Naive thymus-derived CD4-positive, alpha-beta T cell (primary cell): ENCODE data around the gene CD74. TPM values are rescaled to one million over a fixed set of nuclear protein-coding genes. Genes with fewer than 3 reads are reported as not detected.

Source experiments
- ATAC-seq: fragments of 150-1000 bp; cut with Tn5 transposase; 2 replicates; pipeline ENCODE4 v1.10.0; 2021; ENCODE audit warnings: mild to moderate bottlenecking, moderate library complexity
- CTCF ChIA-PET: fragments of 350-600 bp; sonication (Branson Sonifier 250); formaldehyde crosslinking; loops from one replicate; lab custom pipeline; 2021; ENCODE audit warnings: antibody characterized with exemption; lab: Charles Lee
- POLR2A ChIA-PET: fragments of 350-600 bp; sonication (Branson Sonifier 250); formaldehyde crosslinking; loops from one replicate; lab custom pipeline; 2021; ENCODE audit warnings: antibody characterized with exemption, inconsistent platforms; lab: Charles Lee
- DNase-seq, 9 donors: peaks; one replicate each; pipeline versions ENCODE4 v3.0.0 to v3.0.0-alpha.2; 2020 to 2022; ENCODE audit warnings: mixed read lengths in 1 of 9
- H3K27ac ChIP-seq: one replicate; pipeline ENCODE4 v1.7.0; 2013; ENCODE audit warnings: mild to moderate bottlenecking, low read depth, low read length, moderate library complexity
- H3K27me3 ChIP-seq, 2 donors: one replicate each; pipeline ENCODE4 v1.7.0; 2013; ENCODE audit warnings: low read length in 2 of 2, mild to moderate bottlenecking in 2 of 2, moderate library complexity in 2 of 2; ENCODE audit not compliant: control insufficient read depth in 2 of 2, insufficient read depth in 2 of 2
- H3K36me3 ChIP-seq, 3 experiments: 1 replicate in 2 of 3; 2 replicates in 1 of 3; pipeline ENCODE4 v1.7.0; 2013; ENCODE audit warnings: low read length in 3 of 3, mild to moderate bottlenecking in 3 of 3, moderate library complexity in 1 of 3; ENCODE audit not compliant: insufficient read depth in 3 of 3, control insufficient read depth in 2 of 3
- H3K4me1 ChIP-seq, 2 donors: one replicate each; pipeline ENCODE4 v1.7.0; 2013; ENCODE audit warnings: low read length in 2 of 2, mild to moderate bottlenecking in 2 of 2, moderate library complexity in 1 of 2; ENCODE audit not compliant: control insufficient read depth in 2 of 2, insufficient read depth in 2 of 2
- H3K4me3 ChIP-seq: 2 replicates; pipeline ENCODE4 v1.7.0; 2013; ENCODE audit warnings: mild to moderate bottlenecking, low read length
- H3K9me3 ChIP-seq, 3 experiments: 1 replicate in 2 of 3; 2 replicates in 1 of 3; pipeline ENCODE4 v1.7.0; 2013; ENCODE audit warnings: low read length in 3 of 3; ENCODE audit not compliant: control insufficient read depth in 2 of 3
- H3K27ac Mint-ChIP-seq, 9 donors: one replicate each; pipeline ENCODE4 v1.8.0; 2020 to 2022; ENCODE audit warnings: mixed read lengths in 9 of 9, mild to moderate bottlenecking in 8 of 9, moderate library complexity in 5 of 9, inconsistent platforms in 2 of 9
- H3K27me3 Mint-ChIP-seq, 5 donors: one replicate each; pipeline ENCODE4 v1.8.0; 2021 to 2022; ENCODE audit warnings: mixed read lengths in 5 of 5, mild to moderate bottlenecking in 1 of 5
- H3K36me3 Mint-ChIP-seq, 5 donors: one replicate each; pipeline ENCODE4 v1.8.0; 2020 to 2022; ENCODE audit warnings: mixed read lengths in 5 of 5, mild to moderate bottlenecking in 3 of 5, inconsistent platforms in 1 of 5
- H3K4me1 Mint-ChIP-seq, 7 donors: one replicate each; pipeline ENCODE4 v1.8.0; 2020 to 2022; ENCODE audit warnings: mixed read lengths in 7 of 7, mild to moderate bottlenecking in 3 of 7, inconsistent platforms in 1 of 7
- H3K4me3 Mint-ChIP-seq, 10 donors: one replicate each; pipeline ENCODE4 v1.8.0; 2020 to 2022; ENCODE audit warnings: mild to moderate bottlenecking in 10 of 10, mixed read lengths in 10 of 10, moderate library complexity in 6 of 10, inconsistent platforms in 2 of 10
- H3K9me3 Mint-ChIP-seq, 11 donors: one replicate each; pipeline ENCODE4 v1.8.0; 2020 to 2022; ENCODE audit warnings: mixed read lengths in 11 of 11, mild to moderate bottlenecking in 4 of 11, inconsistent platforms in 1 of 11, moderate library complexity in 1 of 11
- intact Hi-C, 2 donors: fragments of 100-400 bp; cut with micrococcal nuclease; formaldehyde crosslinking; loops; one replicate each; pipeline ENCODE4 v1.15.1; 2023
- polyA plus RNA-seq, 2 donors: library from polyadenylated mRNA; unstranded; fragments of 300-500 nt; fragmentation: Illumina TruSeq; gene quantifications; one replicate each; pipeline ENCODE4 v1.2.3, GENCODE V29; 2021
- total RNA-seq, 6 experiments: library from RNA in 5 of 6; stranded (reverse) in 5 of 6; gene quantifications; 1 replicate in 5 of 6; 2 replicates in 1 of 6; pipeline ENCODE4 v1.2.3 and lab custom pipeline; 2021 to 2026

CD74 gene
- total and polyA plus RNA-seq, 7 experiments from 2014 or later: 153 to 1,948 (median 413) TPM

GRCh38 chr5:150397782-150398721 is 14.7 kb downstream of the CD74 start:
- intact Hi-C loops: loop anchor here (1.0 kb wide), 1 partner anchor 38 kb away; no protein-coding TSS in a partner anchor
- POLR2A ChIA-PET: interaction anchor here (0.5 to 1.6 kb wide), 3 partner anchors 9 to 1367 kb away, joined by 3 to 5 read pairs (median 4); no protein-coding TSS in a partner anchor
- Histone ChIP-seq H3K27ac (no peak overlapping the region), H3K27me3 (no peaks in the 10 kb centered on the region), H3K4me1 (peaks cover 0 to 3% of the 10 kb centered on the region in 2 donors), H3K36me3 (peaks cover 8 to 96% (median 12%) of the 10 kb centered on the region in 3 experiments), H3K4me3 (no peak overlapping the region), H3K9me3 (no peaks in the 10 kb centered on the region)
- peaks cover 0 to 6% (median 5%) of the 10 kb centered on the region in 7 donors for H3K4me1 Mint-ChIP-seq
- H3K27ac Mint-ChIP-seq: peak overlapping the region in 6 of 9 donors; percentile 22 to 73 (median 50)
- H3K4me3 Mint-ChIP-seq: no peak overlapping the region
- DNase-seq: no peak
- no peaks in the 10 kb centered on the region for H3K27me3 Mint-ChIP-seq
- H3K36me3 Mint-ChIP-seq: peaks cover 6 to 47% (median 19%) of the 10 kb centered on the region in 5 donors
- no peaks in the 10 kb centered on the region for H3K9me3 Mint-ChIP-seq
- ATAC-seq: no peak
- CTCF ChIA-PET: no interaction called here

DNA sequence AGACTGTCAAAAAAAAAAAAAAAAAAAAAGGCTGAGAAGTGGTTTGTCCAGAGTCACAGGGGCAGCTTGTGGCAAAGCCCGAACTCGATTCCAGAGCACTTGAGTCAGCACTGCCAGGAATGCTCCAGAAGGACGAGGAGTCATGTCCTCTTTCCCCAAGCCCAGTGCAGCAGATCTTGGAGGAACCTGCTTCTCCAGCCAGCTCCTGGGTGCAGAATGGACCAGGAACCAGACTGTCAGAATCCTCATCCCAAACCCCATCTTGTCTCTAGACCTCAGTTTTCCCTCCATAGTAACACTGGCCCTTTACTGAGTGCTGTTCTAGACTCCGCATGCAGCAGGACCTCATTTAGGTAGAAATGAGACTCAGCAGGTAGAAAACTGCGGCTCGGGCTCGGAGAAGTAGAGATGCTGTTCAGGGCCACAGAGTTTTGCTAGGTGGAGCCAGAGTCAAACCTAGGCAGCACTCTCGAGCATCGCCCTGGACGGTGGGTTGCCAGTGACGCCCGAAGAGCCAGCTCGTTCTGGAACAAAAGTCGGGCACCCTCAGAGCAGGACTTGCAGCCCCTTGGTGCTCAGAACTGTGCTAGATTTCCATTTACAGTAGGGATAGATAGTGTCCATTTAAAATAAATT is 15.4 kb downstream of the CD74 start:
- Mint-ChIP-seq H3K4me3 (no peak overlapping the region), H3K36me3 (peaks cover 3 to 41% (median 19%) of the 10 kb centered on the region in 5 donors), H3K4me1 (peaks cover 0 to 6% (median 3%) of the 10 kb centered on the region in 7 donors), H3K27ac (peak overlapping the region in 3 of 9 donors; percentile 22 to 56 (median 43)), H3K27me3 (no peaks in the 10 kb centered on the region), H3K9me3 (no peaks in the 10 kb centered on the region)
- intact Hi-C loops: loop anchor here in 1 of 2 donors (1.0 kb wide), 1 partner anchor 39 kb away; no protein-coding TSS in a partner anchor
- H3K9me3 ChIP-seq: no peaks in the 10 kb centered on the region
- no peak overlapping the region for H3K4me3 ChIP-seq
- H3K36me3 ChIP-seq: peaks cover 9 to 96% (median 12%) of the 10 kb centered on the region in 3 experiments
- no peak overlapping the region for H3K27ac ChIP-seq
- H3K27me3 ChIP-seq: no peaks in the 10 kb centered on the region
- ChIA-PET CTCF (interaction anchor here (0.9 kb wide), 1 partner anchor 15 kb away, joined by 3 read pairs; the partner anchor contains the start of gene CD74), POLR2A (interaction anchor here (0.5 to 1.6 kb wide), 3 partner anchors 9 to 1368 kb away, joined by 3 to 5 read pairs (median 4); no protein-coding TSS in a partner anchor)
- DNase-seq (no peak), ATAC-seq (no peak)
- H3K4me1 ChIP-seq: peaks cover 0 to 3% of the 10 kb centered on the region in 2 donors

- no peak overlapping the region for H3K4me3 Mint-ChIP-seq
- peaks cover 11 to 96% (median 12%) of the 10 kb centered on the region in 3 experiments for H3K36me3 ChIP-seq
- H3K4me1 ChIP-seq: peaks cover 0 to 3% of the 10 kb centered on the region in 2 donors
- no peak overlapping the region for H3K4me3 ChIP-seq
- peaks cover 0 to 3% (median 0%) of the 10 kb centered on the region in 7 donors for H3K4me1 Mint-ChIP-seq
- no peaks in the 10 kb centered on the region for H3K27me3 ChIP-seq
- no peaks in the 10 kb centered on the region for H3K9me3 Mint-ChIP-seq
- no peaks in the 10 kb centered on the region for H3K9me3 ChIP-seq
- DNase-seq: no peak
- POLR2A ChIA-PET: no interaction called here
- ATAC-seq: no peak
- peak overlapping the region in 3 of 9 donors; percentile 28 to 48 (median 47) for H3K27ac Mint-ChIP-seq
- H3K27me3 Mint-ChIP-seq: no peaks in the 10 kb centered on the region
- no peak overlapping the region for H3K27ac ChIP-seq
- CTCF ChIA-PET: interaction anchor here (0.6 to 0.9 kb wide), 2 partner anchors 14 to 16 kb away, joined by 3 read pairs; partner anchors contain the start of gene CD74
- intact Hi-C loops: no loop called here
- H3K36me3 Mint-ChIP-seq: peaks cover 3 to 39% (median 19%) of the 10 kb centered on the region in 5 donors
Measured at GRCh38 chr5:150396267-150396666, 16.4 kb downstream of the CD74 start.

DNA sequence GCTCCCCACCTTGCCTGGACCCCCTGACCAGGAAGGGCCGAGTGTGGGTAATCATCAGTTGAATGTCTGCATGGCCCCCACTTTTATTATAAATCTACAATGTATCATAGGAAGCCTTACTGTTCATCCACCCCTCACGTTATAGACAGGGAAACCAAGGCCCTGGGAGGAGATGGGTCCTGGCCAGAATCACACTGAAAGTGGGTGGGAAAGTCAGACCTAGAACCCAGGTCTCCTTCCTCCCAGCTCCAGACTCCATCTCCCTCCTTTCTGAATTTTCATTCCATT is 17.1 kb downstream of the CD74 start:
- Histone ChIP-seq H3K27me3 (no peaks in the 10 kb centered on the region), H3K4me3 (no peak overlapping the region), H3K36me3 (peaks cover 10 to 97% (median 12%) of the 10 kb centered on the region in 3 experiments), H3K4me1 (no peaks in the 10 kb centered on the region), H3K9me3 (no peaks in the 10 kb centered on the region), H3K27ac (no peak overlapping the region)
- H3K27me3 Mint-ChIP-seq: no peaks in the 10 kb centered on the region
- H3K4me1 Mint-ChIP-seq: peaks cover 0 to 1% (median 0%) of the 10 kb centered on the region in 7 donors
- no peak for ATAC-seq
- H3K4me3 Mint-ChIP-seq: no peak overlapping the region
- no peak for DNase-seq
- intact Hi-C loops: loop anchor here in 1 of 2 donors (1.0 kb wide), 1 partner anchor 17 kb away; the partner anchor contains the start of gene CD74
- no peaks in the 10 kb centered on the region for H3K9me3 Mint-ChIP-seq
- peak overlapping the region in 3 of 9 donors; percentile 28 to 48 (median 47) for H3K27ac Mint-ChIP-seq
- peaks cover 3 to 41% (median 19%) of the 10 kb centered on the region in 5 donors for H3K36me3 Mint-ChIP-seq
- CTCF ChIA-PET: interaction anchor here (0.6 kb wide), 1 partner anchor 15 kb away, joined by 3 read pairs; no protein-coding TSS in a partner anchor
- POLR2A ChIA-PET: no interaction called here

- no peaks in the 10 kb centered on the region for H3K4me1 ChIP-seq
- no peak overlapping the region for H3K4me3 ChIP-seq
- intact Hi-C loops: loop anchor here in 1 of 2 donors (1.0 kb wide), 1 partner anchor 17 kb away; the partner anchor contains the start of gene CD74
- ChIA-PET POLR2A (interaction anchor here (0.6 kb wide), 1 partner anchor 38 kb away, joined by 3 read pairs; no protein-coding TSS in a partner anchor), CTCF (no interaction called here)
- H3K27ac Mint-ChIP-seq: peak overlapping the region in 3 of 9 donors; percentile 33 to 80 (median 53)
- no peaks in the 10 kb centered on the region for H3K27me3 Mint-ChIP-seq
- H3K36me3 Mint-ChIP-seq: peaks cover 3 to 40% (median 17%) of the 10 kb centered on the region in 5 donors
- ATAC-seq: no peak
- no peak for DNase-seq
- no peaks in the 10 kb centered on the region for H3K9me3 ChIP-seq
- no peaks in the 10 kb centered on the region for H3K9me3 Mint-ChIP-seq
- H3K27ac ChIP-seq: no peak overlapping the region
- H3K4me3 Mint-ChIP-seq: no peak overlapping the region
- peaks cover 10 to 96% (median 12%) of the 10 kb centered on the region in 3 experiments for H3K36me3 ChIP-seq
- peaks cover 0 to 1% (median 0%) of the 10 kb centered on the region in 7 donors for H3K4me1 Mint-ChIP-seq
- H3K27me3 ChIP-seq: no peaks in the 10 kb centered on the region
Measured at GRCh38 chr5:150394912-150395687, 17.6 kb downstream of the CD74 start.
